ENCODE data around the gene ANO7.

ANO7 gene

GRCh38 chr2:241229563-241230401 lies 41.3 kb downstream of the ANO7 start:
- DNase-seq: no peak

- DNase-seq: no peak
Observed at GRCh38 chr2:241230435-241230834, 42.0 kb downstream of the ANO7 start.

- DNase-seq: no peak
Observed at GRCh38 chr2:241232736-241233575, 44.5 kb downstream of the ANO7 start.

GRCh38 chr2:241234066-241234790 lies 45.8 kb downstream of the ANO7 start:
- no peak for DNase-seq

GRCh38 chr2:241234962-241235740 lies 46.7 kb downstream of the ANO7 start:
- DNase-seq: no peak

- DNase-seq: no peak
Observed at GRCh38 chr2:241235859-241236593, 47.5 kb downstream of the ANO7 start.

- no peak for DNase-seq
Observed at GRCh38 chr2:241237047-241237446, 48.6 kb downstream of the ANO7 start.

GRCh38 chr2:241237949-241238371 lies 49.5 kb downstream of the ANO7 start:
- DNase-seq: peak; percentile 3

- no peak for DNase-seq
Observed at GRCh38 chr2:241238693-241239198, 50.3 kb downstream of the ANO7 start.

GRCh38 chr2:241239552-241240202 lies 51.2 kb downstream of the ANO7 start:
- DNase-seq: no peak

GRCh38 chr2:241240320-241241004 lies 52.0 kb downstream of the ANO7 start:
- DNase-seq: no peak

- no peak for DNase-seq
Observed at GRCh38 chr2:241241669-241242068, 53.2 kb downstream of the ANO7 start.

- DNase-seq: no peak
Observed at GRCh38 chr2:241242306-241242705, 53.8 kb downstream of the ANO7 start.

GRCh38 chr2:241244368-241244767 lies 55.9 kb downstream of the ANO7 start:
- DNase-seq: no peak

GRCh38 chr2:241248289-241248688 lies 59.8 kb downstream of the ANO7 start:
- no peak for DNase-seq

GRCh38 chr2:241248897-241249296 lies 60.4 kb downstream of the ANO7 start:
- no peak for DNase-seq

GRCh38 chr2:241249654-241250053 lies 61.2 kb downstream of the ANO7 start:
- no peak for DNase-seq

- no peak for DNase-seq
Observed at GRCh38 chr2:241252778-241253475, 64.5 kb downstream of the ANO7 start.

GRCh38 chr2:241254904-241255351 lies 66.5 kb downstream of the ANO7 start:
- DNase-seq: no peak
